ENCODE results near the gene E2F6.

Gene E2F6

DNA sequence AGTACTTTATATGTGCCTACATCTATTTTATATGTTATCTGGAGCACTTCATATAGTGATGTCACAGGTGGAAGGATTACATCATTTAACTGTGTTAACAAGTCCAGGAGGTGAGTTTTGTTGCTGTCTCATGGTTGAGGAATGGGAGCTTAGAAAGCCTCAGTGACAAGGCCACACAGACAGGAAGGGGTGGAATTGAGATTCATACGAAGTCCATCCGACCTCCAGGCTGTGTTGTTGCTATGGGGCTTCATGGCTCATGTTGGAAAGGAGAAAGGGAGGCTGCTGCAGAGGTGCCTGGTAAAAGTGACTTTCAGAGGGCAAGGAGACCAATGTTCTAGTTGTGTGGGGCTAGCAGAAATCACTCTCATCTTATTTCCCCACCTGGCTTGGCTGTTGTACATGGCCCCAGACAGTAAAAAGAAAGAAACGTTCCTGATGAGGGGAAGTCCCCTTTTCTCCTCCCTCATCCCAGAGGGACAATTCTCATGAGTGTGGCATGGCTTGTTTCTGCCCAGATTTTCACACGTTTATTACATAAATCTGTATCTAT is 36.9 kb upstream of the E2F6 start:
- Histone ChIP-seq H3K36me3 (ENCODE audit: insufficient read depth, low read length) (no peaks in the 10 kb centered on the region), H3K27me3 (ENCODE audit: insufficient read depth, low read length, poor library complexity, severe bottlenecking) (no peaks in the 10 kb centered on the region), H2AFZ (ENCODE audit: low read length) (no peak overlapping the region), H3K79me2 (ENCODE audit: insufficient read depth, low read length) (no peaks in the 10 kb centered on the region), H3F3A (ENCODE audit: low read depth) (no peaks in the 10 kb centered on the region), H3K9me3 (ENCODE audit: insufficient read depth, low read depth, low read length) (no peaks in the 10 kb centered on the region), H3K4me3 (ENCODE audit: low read length, poor library complexity, severe bottlenecking) (no peak overlapping the region), H3K9me2 (replicated peaks; ENCODE audit: low read depth, low read length) (no peaks in the 10 kb centered on the region), H4K20me1 (ENCODE audit: insufficient read depth, low read length, poor library complexity, severe bottlenecking) (no peaks in the 10 kb centered on the region), H3K4me1 (ENCODE audit: insufficient read depth, low read length, poor library complexity, severe bottlenecking) (peaks cover 3% of the 10 kb centered on the region), H3K9ac (ENCODE audit: low read depth, low read length, poor library complexity, severe bottlenecking) (no peak overlapping the region), H3K4me2 (ENCODE audit: low read depth, low read length, poor library complexity, severe bottlenecking) (no peak overlapping the region)
- TF ChIP-seq, protein P1, sequence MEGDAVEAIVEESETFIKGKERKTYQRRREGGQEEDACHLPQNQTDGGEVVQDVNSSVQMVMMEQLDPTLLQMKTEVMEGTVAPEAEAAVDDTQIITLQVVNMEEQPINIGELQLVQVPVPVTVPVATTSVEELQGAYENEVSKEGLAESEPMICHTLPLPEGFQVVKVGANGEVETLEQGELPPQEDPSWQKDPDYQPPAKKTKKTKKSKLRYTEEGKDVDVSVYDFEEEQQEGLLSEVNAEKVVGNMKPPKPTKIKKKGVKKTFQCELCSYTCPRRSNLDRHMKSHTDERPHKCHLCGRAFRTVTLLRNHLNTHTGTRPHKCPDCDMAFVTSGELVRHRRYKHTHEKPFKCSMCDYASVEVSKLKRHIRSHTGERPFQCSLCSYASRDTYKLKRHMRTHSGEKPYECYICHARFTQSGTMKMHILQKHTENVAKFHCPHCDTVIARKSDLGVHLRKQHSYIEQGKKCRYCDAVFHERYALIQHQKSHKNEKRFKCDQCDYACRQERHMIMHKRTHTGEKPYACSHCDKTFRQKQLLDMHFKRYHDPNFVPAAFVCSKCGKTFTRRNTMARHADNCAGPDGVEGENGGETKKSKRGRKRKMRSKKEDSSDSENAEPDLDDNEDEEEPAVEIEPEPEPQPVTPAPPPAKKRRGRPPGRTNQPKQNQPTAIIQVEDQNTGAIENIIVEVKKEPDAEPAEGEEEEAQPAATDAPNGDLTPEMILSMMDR (conservative IDR thresholded peaks at IDR 0.05; ENCODE audit: low read length), result no peak
- no peak for TF ChIP-seq EZH2phosphoT487 (IDR thresholded peaks at IDR 0.05; ENCODE audit: borderline replicate concordance)

DNA sequence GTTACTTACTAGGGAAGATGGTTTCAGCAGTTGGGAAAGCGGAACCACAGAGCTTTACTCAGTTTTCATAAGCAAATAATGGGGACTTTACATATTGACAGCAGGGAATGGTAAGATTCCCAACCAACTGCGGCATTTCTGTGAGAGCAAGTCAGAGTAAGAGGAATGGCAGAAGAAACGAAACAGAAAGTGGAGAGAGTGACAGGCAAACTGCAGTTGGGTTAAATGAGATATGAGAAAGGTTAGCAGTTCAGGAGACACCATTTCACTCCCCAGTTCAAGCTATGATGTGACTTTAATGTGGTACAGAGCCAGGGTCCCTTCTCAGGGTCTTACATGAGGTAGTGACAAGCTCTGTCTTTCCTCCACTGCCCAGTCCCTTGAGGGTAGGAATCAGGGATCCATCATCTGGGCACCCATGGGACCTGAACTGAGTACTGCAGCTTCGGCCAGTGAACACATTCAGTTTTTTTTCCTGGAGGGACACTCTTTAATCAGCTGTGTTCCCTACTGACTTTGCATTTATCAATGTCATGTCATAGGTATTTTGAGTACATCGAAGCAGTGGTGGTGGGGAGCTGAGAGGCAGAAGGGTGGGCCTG is 34.8 kb upstream of the E2F6 start:
- TF ChIP-seq, protein P1 (conservative IDR thresholded peaks at IDR 0.05; ENCODE audit: low read length), result no peak
- no peak for TF ChIP-seq EZH2phosphoT487 (IDR thresholded peaks at IDR 0.05; ENCODE audit: borderline replicate concordance)
- Histone ChIP-seq H3K9me2 (replicated peaks; ENCODE audit: low read depth, low read length) (no peaks in the 10 kb centered on the region), H3K79me2 (ENCODE audit: insufficient read depth, low read length) (no peaks in the 10 kb centered on the region), H4K20me1 (ENCODE audit: insufficient read depth, low read length, poor library complexity, severe bottlenecking) (no peaks in the 10 kb centered on the region), H3K36me3 (ENCODE audit: insufficient read depth, low read length) (no peaks in the 10 kb centered on the region), H3K4me2 (ENCODE audit: low read depth, low read length, poor library complexity, severe bottlenecking) (no peak overlapping the region), H3K4me3 (ENCODE audit: low read length, poor library complexity, severe bottlenecking) (no peak overlapping the region), H3K4me1 (ENCODE audit: insufficient read depth, low read length, poor library complexity, severe bottlenecking) (peaks cover 2% of the 10 kb centered on the region), H3K27me3 (ENCODE audit: insufficient read depth, low read length, poor library complexity, severe bottlenecking) (no peaks in the 10 kb centered on the region), H3F3A (ENCODE audit: low read depth) (no peaks in the 10 kb centered on the region), H2AFZ (ENCODE audit: low read length) (no peak overlapping the region), H3K9ac (ENCODE audit: low read depth, low read length, poor library complexity, severe bottlenecking) (no peak overlapping the region), H3K9me3 (ENCODE audit: insufficient read depth, low read depth, low read length) (no peaks in the 10 kb centered on the region)

- no peaks in the 10 kb centered on the region for H3K4me1 ChIP-seq (ENCODE audit: insufficient read depth, low read length, poor library complexity, severe bottlenecking)
- no peaks in the 10 kb centered on the region for H3K9me3 ChIP-seq (ENCODE audit: insufficient read depth, low read depth, low read length)
- no peaks in the 10 kb centered on the region for H3F3A ChIP-seq (ENCODE audit: low read depth)
- H3K27me3 ChIP-seq (ENCODE audit: insufficient read depth, low read length, poor library complexity, severe bottlenecking), result no peaks in the 10 kb centered on the region
- no peak overlapping the region for H3K4me2 ChIP-seq (ENCODE audit: low read depth, low read length, poor library complexity, severe bottlenecking)
- H4K20me1 ChIP-seq (ENCODE audit: insufficient read depth, low read length, poor library complexity, severe bottlenecking), result no peaks in the 10 kb centered on the region
- no peaks in the 10 kb centered on the region for H3K36me3 ChIP-seq (ENCODE audit: insufficient read depth, low read length)
- no peaks in the 10 kb centered on the region for H3K9me2 ChIP-seq (replicated peaks; ENCODE audit: low read depth, low read length)
- TF ChIP-seq, protein P1 (conservative IDR thresholded peaks at IDR 0.05; ENCODE audit: low read length), result no peak
- no peak for TF ChIP-seq EZH2phosphoT487 (IDR thresholded peaks at IDR 0.05; ENCODE audit: borderline replicate concordance)
- no peaks in the 10 kb centered on the region for H3K79me2 ChIP-seq (ENCODE audit: insufficient read depth, low read length)
- H3K9ac ChIP-seq (ENCODE audit: low read depth, low read length, poor library complexity, severe bottlenecking), result no peak overlapping the region
- no peak overlapping the region for H3K4me3 ChIP-seq (ENCODE audit: low read length, poor library complexity, severe bottlenecking)
- no peak overlapping the region for H2AFZ ChIP-seq (ENCODE audit: low read length)
Observed at GRCh38 chr2:11499081-11499743, 33.3 kb upstream of the E2F6 start.

All from Loucy (cell line).